ENCODE data around the gene DTWD1. TPM values are rescaled to one million over a fixed set of nuclear protein-coding genes. Genes with fewer than 3 reads are reported as not detected.
A peak's percentile ranks its signal among the peaks of the same experiment; 100 is the strongest.
"Not testable (repeated sequence)": the region's sequence is repeated elsewhere in the genome, so short reads cannot be mapped to it uniquely, and the experiment has no call there.

Gene DTWD1
- total RNA-seq, 1 donor = 38.0 TPM

GRCh38 chr15:49606594-49606993, 14.3 kb upstream of the DTWD1 start:
- DNase-seq (ENCODE audit: low read depth) = no peak

GRCh38 chr15:49610157-49610918, 10.5 kb upstream of the DTWD1 start:
- no peak overlapping the region for H3K4me3 ChIP-seq (ENCODE audit: low read depth, low read length)
- TF ChIP-seq CTCF (IDR thresholded peaks at IDR 0.05; ENCODE audit: insufficient read depth, low read depth, low read length) = no peak
- peak; percentile 80 for DNase-seq (ENCODE audit: low read depth)

More at GRCh38 chr15:49606594-49606993, 14.3 kb upstream of the DTWD1 start:
- no peak overlapping the region for H3K4me3 ChIP-seq (ENCODE audit: low read depth, low read length)
- peak; percentile 23 for TF ChIP-seq CTCF (IDR thresholded peaks at IDR 0.05; ENCODE audit: insufficient read depth, low read depth, low read length)

DNA sequence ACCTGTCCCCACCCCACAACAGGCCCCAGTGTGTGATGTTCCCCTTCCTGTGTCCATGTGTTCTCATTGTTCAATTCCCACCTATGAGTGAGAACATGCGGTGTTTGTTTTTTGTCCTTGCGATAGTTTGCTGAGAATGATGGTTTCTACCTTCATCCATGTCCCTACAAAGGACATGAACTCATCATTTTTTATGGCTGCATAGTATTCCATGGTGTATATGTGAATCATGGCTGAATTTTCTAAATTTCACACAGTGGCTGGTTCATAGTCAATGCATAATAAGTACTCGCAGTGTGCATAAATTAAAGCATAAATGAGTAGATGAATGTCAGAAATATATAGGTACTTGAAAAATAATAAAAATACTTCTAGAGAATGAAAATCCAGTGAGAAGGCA, 8.6 kb upstream of the DTWD1 start:
- not testable (repeated sequence) for DNase-seq (ENCODE audit: low read depth); H3K4me3 ChIP-seq (ENCODE audit: low read depth, low read length)

DNA sequence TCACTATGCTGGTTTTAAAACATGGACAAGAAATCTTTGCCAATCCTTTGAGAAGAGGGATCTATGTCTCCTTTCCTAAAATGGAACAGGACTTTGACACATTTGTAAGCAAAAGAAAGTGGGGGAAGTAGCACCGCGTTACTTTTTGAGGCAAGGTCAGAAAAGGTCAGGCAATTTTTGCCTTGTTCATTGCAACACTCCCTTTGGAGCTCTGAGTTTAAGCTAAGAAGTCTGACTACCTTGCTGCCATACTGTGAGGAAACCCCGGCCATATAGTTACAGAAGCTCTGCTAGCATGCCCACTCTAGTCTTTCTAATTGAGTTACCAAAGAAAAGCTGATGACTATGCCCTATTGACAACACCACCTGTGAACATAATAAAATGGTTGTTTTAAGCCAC, 1.6 kb upstream of the DTWD1 start:
- no peak overlapping the region for H3K4me3 ChIP-seq (ENCODE audit: low read depth, low read length)
- TF ChIP-seq CTCF (IDR thresholded peaks at IDR 0.05; ENCODE audit: insufficient read depth, low read depth, low read length) = no peak
- no peak for DNase-seq (ENCODE audit: low read depth)

- DNase-seq (ENCODE audit: low read depth) = peak; percentile 68
- H3K4me3 ChIP-seq (ENCODE audit: low read depth, low read length) = peak overlapping the region; percentile 91
- peak; percentile 9 for TF ChIP-seq CTCF (IDR thresholded peaks at IDR 0.05; ENCODE audit: insufficient read depth, low read depth, low read length)
These were observed 649 bp upstream of the DTWD1 start for GRCh38 chr15:49620199-49620598.

DNA sequence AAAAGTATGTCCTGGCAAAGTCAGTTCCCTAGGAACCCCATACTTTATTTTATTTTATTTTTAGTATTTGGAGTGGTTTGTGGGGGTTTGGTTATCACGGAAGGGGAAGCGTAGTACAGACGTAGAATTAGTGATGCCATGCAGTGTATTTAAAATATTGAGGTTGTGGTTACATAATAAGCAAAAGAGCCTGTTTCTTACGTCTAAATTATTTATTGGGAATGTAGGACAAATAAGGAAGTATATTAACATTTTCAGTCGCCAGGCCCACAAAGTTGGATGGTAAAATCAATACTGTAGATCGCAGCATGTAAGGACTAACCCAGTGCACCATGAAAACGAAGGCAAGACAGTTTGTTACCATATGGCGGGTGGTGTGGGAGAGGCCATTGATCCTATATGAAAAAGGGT, 558 bp downstream of the DTWD1 start:
- no peak for DNase-seq (ENCODE audit: low read depth)
- H3K4me3 ChIP-seq (ENCODE audit: low read depth, low read length) = peak overlapping the region; percentile 91
- no peak for TF ChIP-seq CTCF (IDR thresholded peaks at IDR 0.05; ENCODE audit: insufficient read depth, low read depth, low read length)

GRCh38 chr15:49621887-49622286, 1.0 kb downstream of the DTWD1 start:
- peak; percentile 28 for DNase-seq (ENCODE audit: low read depth)
- TF ChIP-seq CTCF (IDR thresholded peaks at IDR 0.05; ENCODE audit: insufficient read depth, low read depth, low read length) = no peak

More at GRCh38 chr15:49621887-49622286, 1.0 kb downstream of the DTWD1 start:
- H3K4me3 ChIP-seq (ENCODE audit: low read depth, low read length) = peak overlapping the region; percentile 91
